OCI-LY1 (cell line): Measurements from ENCODE around the gene DENND10.

Source experiments
- EZH2 ChIP-seq: fragments of 200-600 bp; sonication (generic), shearing (Covaris generic); IDR thresholded peaks from 2 replicates; pipeline ENCODE4 v1.8.0; 2017; ENCODE audit warnings: borderline replicate concordance, mixed run types, mild to moderate bottlenecking, antibody characterized with exemption, low read length, moderate library complexity, mixed read lengths
- TF ChIP-seq, protein P1 (sequence below): fragments of 200-600 bp; sonication (generic), shearing (Covaris generic); IDR thresholded peaks from 2 replicates; pipeline ENCODE4 v1.5.1; 2017; ENCODE audit warnings: mild to moderate bottlenecking, antibody characterized with exemption, low read length, moderate library complexity, mixed read lengths

DNA sequence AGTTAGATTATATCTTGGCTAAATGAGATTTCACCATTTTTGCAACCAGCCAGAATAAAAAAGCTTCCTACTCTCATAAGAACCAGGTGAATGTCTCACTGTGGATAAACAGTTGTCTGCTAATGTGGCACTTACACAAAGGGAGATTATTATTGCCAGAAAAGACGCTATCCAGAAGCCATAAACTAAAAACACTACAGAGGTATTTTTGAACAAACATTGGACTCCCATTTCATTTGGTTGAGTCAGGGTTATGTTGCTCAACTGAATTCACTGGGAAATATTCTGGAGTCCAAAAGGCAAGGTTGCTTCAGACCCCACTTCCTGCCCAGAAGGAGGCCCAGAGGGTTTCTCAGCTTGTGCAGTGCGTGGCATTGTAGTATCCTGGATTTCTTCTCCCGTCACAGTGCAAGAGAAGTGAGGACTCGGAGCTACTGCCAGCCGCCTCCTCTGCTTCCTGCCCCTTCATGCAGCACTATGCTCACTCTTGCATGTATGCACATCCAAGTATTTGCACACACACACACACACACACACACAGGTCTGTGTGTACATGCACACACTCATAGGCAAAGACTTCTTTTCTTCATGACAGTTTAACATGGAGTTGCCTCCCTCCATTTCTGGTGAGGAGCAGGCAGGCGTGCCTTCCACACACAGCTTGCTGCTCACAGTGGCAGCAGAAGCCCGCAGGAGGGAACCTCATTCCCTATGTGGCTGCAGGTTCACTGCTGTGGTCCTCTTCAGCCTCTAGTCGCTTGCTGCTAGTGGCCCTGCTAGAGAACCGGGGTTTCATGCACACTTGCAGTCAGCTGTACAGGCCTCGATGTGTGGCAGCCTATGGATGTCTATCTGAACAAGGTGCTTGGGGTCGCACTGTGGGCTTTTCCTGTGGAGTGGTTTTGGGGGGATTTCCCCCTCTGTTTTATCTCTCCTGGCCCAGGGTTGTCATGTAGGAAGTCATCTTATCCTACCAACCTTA is 10.1 kb downstream of the DENND10 start:
- TF ChIP-seq EZH2 = no peak
- TF ChIP-seq, protein P1, sequence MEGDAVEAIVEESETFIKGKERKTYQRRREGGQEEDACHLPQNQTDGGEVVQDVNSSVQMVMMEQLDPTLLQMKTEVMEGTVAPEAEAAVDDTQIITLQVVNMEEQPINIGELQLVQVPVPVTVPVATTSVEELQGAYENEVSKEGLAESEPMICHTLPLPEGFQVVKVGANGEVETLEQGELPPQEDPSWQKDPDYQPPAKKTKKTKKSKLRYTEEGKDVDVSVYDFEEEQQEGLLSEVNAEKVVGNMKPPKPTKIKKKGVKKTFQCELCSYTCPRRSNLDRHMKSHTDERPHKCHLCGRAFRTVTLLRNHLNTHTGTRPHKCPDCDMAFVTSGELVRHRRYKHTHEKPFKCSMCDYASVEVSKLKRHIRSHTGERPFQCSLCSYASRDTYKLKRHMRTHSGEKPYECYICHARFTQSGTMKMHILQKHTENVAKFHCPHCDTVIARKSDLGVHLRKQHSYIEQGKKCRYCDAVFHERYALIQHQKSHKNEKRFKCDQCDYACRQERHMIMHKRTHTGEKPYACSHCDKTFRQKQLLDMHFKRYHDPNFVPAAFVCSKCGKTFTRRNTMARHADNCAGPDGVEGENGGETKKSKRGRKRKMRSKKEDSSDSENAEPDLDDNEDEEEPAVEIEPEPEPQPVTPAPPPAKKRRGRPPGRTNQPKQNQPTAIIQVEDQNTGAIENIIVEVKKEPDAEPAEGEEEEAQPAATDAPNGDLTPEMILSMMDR = no peak
